Retina (tissue), 1 donor: ENCODE results near the gene PARD3B.

Source experiments
- DNase-seq: peaks from one replicate; pipeline ENCODE4 v3.0.0-alpha.2; 2016

PARD3B gene

GRCh38 chr2:204544961-204545860 is at the start of gene PARD3B:
Gene PARD3B, plus strand, starts transcription at chr2:204545475. Its CDS starts 525 bp downstream, at chr2:204546000.
- peak; percentile 90 for DNase-seq

- no peak for DNase-seq
Observed at GRCh38 chr2:204496779-204497178, 48.5 kb upstream of the PARD3B start.

- DNase-seq = no peak
Observed at GRCh38 chr2:204497855-204498254, 47.4 kb upstream of the PARD3B start.

GRCh38 chr2:204498291-204498690 is 47.0 kb upstream of the PARD3B start:
- no peak for DNase-seq

GRCh38 chr2:204503869-204504268 is 41.4 kb upstream of the PARD3B start:
- DNase-seq = no peak

- no peak for DNase-seq
Observed at GRCh38 chr2:204504594-204504993, 40.7 kb upstream of the PARD3B start.

- DNase-seq = no peak
Observed at GRCh38 chr2:204505488-204505887, 39.8 kb upstream of the PARD3B start.

GRCh38 chr2:204505946-204506345 is 39.3 kb upstream of the PARD3B start:
- DNase-seq = no peak

GRCh38 chr2:204507636-204508035 is 37.6 kb upstream of the PARD3B start:
- DNase-seq = no peak

- no peak for DNase-seq
Observed at GRCh38 chr2:204510709-204511420, 34.4 kb upstream of the PARD3B start.

GRCh38 chr2:204514439-204514838 is 30.8 kb upstream of the PARD3B start:
- DNase-seq = no peak

- DNase-seq = no peak
Observed at GRCh38 chr2:204515416-204515815, 29.9 kb upstream of the PARD3B start.

GRCh38 chr2:204517154-204517553 is 28.1 kb upstream of the PARD3B start:
- no peak for DNase-seq

- DNase-seq = no peak
Observed at GRCh38 chr2:204529795-204530463, 15.3 kb upstream of the PARD3B start.

GRCh38 chr2:204530464-204530805 is 14.8 kb upstream of the PARD3B start:
- DNase-seq = no peak

GRCh38 chr2:204533629-204534370 is 11.5 kb upstream of the PARD3B start:
- no peak for DNase-seq

- no peak for DNase-seq
Observed at GRCh38 chr2:204535356-204535755, 9.9 kb upstream of the PARD3B start.

- no peak for DNase-seq
Observed at GRCh38 chr2:204535764-204536163, 9.5 kb upstream of the PARD3B start.

GRCh38 chr2:204538182-204539018 is 6.9 kb upstream of the PARD3B start:
- peak; percentile 73 for DNase-seq

GRCh38 chr2:204539019-204539385 is 6.3 kb upstream of the PARD3B start:
- DNase-seq = no peak

- no peak for DNase-seq
Observed at GRCh38 chr2:204541637-204542036, 3.6 kb upstream of the PARD3B start.
